ENCODE data around the gene TRNP1. TPM values are rescaled to one million over a fixed set of nuclear protein-coding genes. Genes with fewer than 3 reads are reported as not detected.

Gene TRNP1
- total RNA-seq, 4 donors from 2014 or later = 33.6 to 50.3 (median 41.5) TPM

- 90% methylated on average over 6 of the region's 6 CpGs for WGBS
- no peak for TF ChIP-seq CTCF (IDR thresholded peaks at IDR 0.05)
- no peak for TF ChIP-seq POLR2A (IDR thresholded peaks at IDR 0.05; ENCODE audit: low read depth)
- TF ChIP-seq POLR2AphosphoS5 (IDR thresholded peaks at IDR 0.05) = no peak
- TF ChIP-seq EP300 (IDR thresholded peaks at IDR 0.05) = no peak
- no peak for DNase-seq (ENCODE audit: extremely low spot score)
Observed at GRCh38 chr1:27047914-27048313, 54.4 kb downstream of the TRNP1 start.

GRCh38 chr1:27049100-27049499 is 55.6 kb downstream of the TRNP1 start:
- H3K9me3 ChIP-seq = no peaks in the 10 kb centered on the region
- H3K36me3 ChIP-seq = no peaks in the 10 kb centered on the region
- H3K4me1 ChIP-seq = peaks cover 5 to 24% (median 16%) of the 10 kb centered on the region in 4 donors
- no peak for DNase-seq (ENCODE audit: extremely low spot score)
- H3K4me3 ChIP-seq = no peak overlapping the region
- 83% methylated on average over 2 of the region's 2 CpGs for WGBS
- intact Hi-C loops (cut with DNase I) = loop anchor here (10.0 kb wide), 1 partner anchor 236 kb away; no protein-coding TSS in a partner anchor
- no peak overlapping the region for H3K27ac ChIP-seq (replicated peaks in 1 of 4)
- no peak for TF ChIP-seq POLR2AphosphoS5 (IDR thresholded peaks at IDR 0.05)
- no peak for TF ChIP-seq POLR2A (IDR thresholded peaks at IDR 0.05; ENCODE audit: low read depth)
- no peak for TF ChIP-seq CTCF (IDR thresholded peaks at IDR 0.05)
- TF ChIP-seq EP300 (IDR thresholded peaks at IDR 0.05) = no peak
- no peaks in the 10 kb centered on the region for H3K27me3 ChIP-seq

More at GRCh38 chr1:27047914-27048313, 54.4 kb downstream of the TRNP1 start:
- H3K9me3 ChIP-seq = no peaks in the 10 kb centered on the region
- H3K4me1 ChIP-seq = peaks cover 5 to 24% (median 16%) of the 10 kb centered on the region in 4 donors
- H3K27ac ChIP-seq (replicated peaks in 1 of 4) = no peak overlapping the region
- H3K27me3 ChIP-seq = no peaks in the 10 kb centered on the region
- no peak overlapping the region for H3K4me3 ChIP-seq
- intact Hi-C loops (cut with DNase I) = loop anchor here (10.0 kb wide), 1 partner anchor 237 kb away; no protein-coding TSS in a partner anchor
- no peaks in the 10 kb centered on the region for H3K36me3 ChIP-seq

GRCh38 chr1:27049607-27050006 is 56.1 kb downstream of the TRNP1 start:
- intact Hi-C loops (cut with DNase I) = loop anchor here (10.0 kb wide), 1 partner anchor 235 kb away; no protein-coding TSS in a partner anchor
- no peak overlapping the region for H3K27ac ChIP-seq (replicated peaks in 1 of 4)
- no peak for DNase-seq (ENCODE audit: extremely low spot score)
- no peaks in the 10 kb centered on the region for H3K36me3 ChIP-seq
- TF ChIP-seq EP300 (IDR thresholded peaks at IDR 0.05) (no peak), CTCF (IDR thresholded peaks at IDR 0.05) (no peak), POLR2AphosphoS5 (IDR thresholded peaks at IDR 0.05) (no peak), POLR2A (IDR thresholded peaks at IDR 0.05; ENCODE audit: low read depth) (no peak)
- peaks cover 5 to 20% (median 14%) of the 10 kb centered on the region in 4 donors for H3K4me1 ChIP-seq
- H3K27me3 ChIP-seq = no peaks in the 10 kb centered on the region
- 75% methylated on average over 3 of the region's 3 CpGs for WGBS
- no peaks in the 10 kb centered on the region for H3K9me3 ChIP-seq
- H3K4me3 ChIP-seq = no peak overlapping the region

Other genes with a start within 250 kb of the TRNP1 start
- 10 to 100 TPM; 11.8 to 15.2 (median 13.7) TPM for gene PIGV, start 205.7 kb upstream of the TRNP1 start, total RNA-seq
- 10 to 100 TPM in 3 of 4 donors, 1 to 10 TPM in 1; 9.6 to 31.7 (median 20.8) TPM for gene ZDHHC18, start 167.0 kb upstream of the TRNP1 start, total RNA-seq
- 1 to 10 TPM in 1 of 4 donors, under 1 TPM in 1, not detected in 2; 0.33 to 1.7 TPM for gene SFN, start 130.5 kb upstream of the TRNP1 start, total RNA-seq
- 10 to 100 TPM in 3 of 4 donors, 1 to 10 TPM in 1; 9.6 to 16.5 (median 14.1) TPM for gene GPN2, start 103.4 kb upstream of the TRNP1 start, total RNA-seq
- gene GPATCH3, start 93.2 kb upstream of the TRNP1 start, total RNA-seq = 10 to 100 TPM in 1 of 4 donors, 1 to 10 TPM in 3; 7.5 to 17.0 (median 8.8) TPM
- not detected for gene NR0B2, start 79.7 kb upstream of the TRNP1 start, total RNA-seq
- gene NUDC, start 71.9 kb upstream of the TRNP1 start, total RNA-seq = 10 to 100 TPM; 61.6 to 91.1 (median 81.5) TPM
- gene KDF1, start 33.2 kb upstream of the TRNP1 start, total RNA-seq = under 1 TPM in 2 of 4 donors, not detected in 2; 0.33 to 0.42 TPM
- gene TENT5B, start 19.2 kb downstream of the TRNP1 start, total RNA-seq = 100 to 1,000 TPM; 168 to 299 (median 239) TPM
- gene SLC9A1, start 161.4 kb downstream of the TRNP1 start, total RNA-seq = 10 to 100 TPM in 3 of 4 donors, 1 to 10 TPM in 1; 8.3 to 29.2 (median 11.4) TPM
- 10 to 100 TPM; 39.9 to 79.8 (median 62.0) TPM for gene WDTC1, start 240.9 kb downstream of the TRNP1 start, total RNA-seq